ENCODE data around the gene SIAH3.
"Not testable (repeated sequence)": the region's sequence is repeated elsewhere in the genome, so short reads cannot be mapped to it uniquely, and the experiment has no call there.

SIAH3 gene

DNA sequence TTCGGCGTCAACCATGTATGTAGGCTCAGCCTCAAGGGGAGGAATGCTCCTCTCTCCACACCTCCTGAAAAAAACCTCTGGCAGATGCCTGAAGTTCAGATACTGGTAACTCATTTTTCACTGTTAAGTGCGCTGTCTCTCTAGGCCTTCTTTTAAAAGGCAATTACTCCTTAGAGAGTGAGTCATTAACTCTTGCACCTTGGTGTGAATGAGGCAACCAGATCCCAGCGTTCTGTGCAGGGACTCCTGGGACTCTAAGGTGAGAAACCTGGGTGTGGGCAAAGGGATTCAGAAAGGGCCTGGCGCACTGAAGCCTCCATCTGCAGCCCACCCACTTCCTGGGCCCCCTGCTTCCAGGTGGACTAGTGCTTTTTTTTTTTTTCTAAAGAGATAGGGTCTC lies 71.7 kb downstream of the SIAH3 start:
- DNase-seq = no peak

- no peak for DNase-seq
These were observed 72.7 kb downstream of the SIAH3 start for GRCh38 chr13:45778882-45779281.

DNA sequence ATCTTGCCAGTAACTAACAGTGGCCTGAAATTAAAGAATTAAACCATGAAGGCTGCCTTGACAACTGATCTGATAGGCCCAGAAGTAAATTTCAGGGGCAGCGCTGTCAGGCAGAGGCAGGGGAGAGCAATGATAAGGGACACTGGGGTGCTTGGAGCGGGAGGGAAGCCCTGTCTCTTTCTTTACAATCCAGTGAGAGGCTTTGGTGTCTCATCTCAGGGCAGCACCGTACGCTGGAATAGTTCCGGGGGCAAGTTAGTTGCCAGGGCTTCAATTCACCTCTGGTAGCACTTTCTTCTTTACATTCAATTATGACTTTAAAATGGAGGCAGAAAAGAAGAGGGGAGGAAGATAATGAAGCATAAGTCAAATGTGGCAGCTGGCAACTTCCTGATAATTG lies 74.8 kb downstream of the SIAH3 start:
- DNase-seq = no peak

- no peak for DNase-seq
These were observed 76.1 kb downstream of the SIAH3 start for GRCh38 chr13:45775401-45775963.

DNA sequence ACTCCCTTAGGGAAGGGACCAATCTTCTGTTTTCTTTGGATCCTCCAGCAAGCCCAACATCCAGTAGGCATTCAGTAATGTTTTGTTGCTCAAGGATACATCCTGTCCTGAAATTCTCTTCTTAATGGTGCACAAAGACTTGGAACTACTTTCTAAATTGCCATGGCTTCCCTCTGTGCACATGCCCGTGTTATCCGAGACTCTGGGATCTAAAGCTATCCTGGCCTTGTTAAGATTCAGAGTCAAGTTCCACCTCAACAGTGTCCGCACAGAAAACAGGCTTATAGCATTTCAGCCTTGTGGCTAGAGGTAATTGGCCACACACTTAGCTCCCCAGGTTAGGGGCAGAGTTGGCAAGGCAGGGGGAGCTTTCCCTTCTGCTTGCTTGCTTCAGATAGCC lies 77.6 kb downstream of the SIAH3 start:
- DNase-seq = no peak

DNA sequence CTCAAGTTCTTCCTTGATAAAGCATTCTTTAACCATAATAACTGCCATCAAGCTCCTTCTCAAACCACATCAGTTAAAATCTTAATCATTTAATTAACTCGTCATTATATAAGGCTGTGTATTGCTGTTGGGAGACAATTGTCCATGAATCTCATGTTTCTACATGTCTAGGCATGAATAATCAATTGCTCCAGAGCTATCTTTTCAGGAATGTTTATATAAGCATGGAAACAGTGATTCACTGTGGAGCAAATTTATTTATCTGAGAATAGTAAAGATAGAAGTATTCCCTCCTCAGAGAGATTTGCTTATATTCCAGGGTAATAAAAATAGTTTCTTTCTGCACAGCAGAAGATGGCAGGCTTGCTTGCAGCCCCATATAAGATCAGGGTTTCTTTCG lies 78.3 kb downstream of the SIAH3 start:
- no peak for DNase-seq

DNA sequence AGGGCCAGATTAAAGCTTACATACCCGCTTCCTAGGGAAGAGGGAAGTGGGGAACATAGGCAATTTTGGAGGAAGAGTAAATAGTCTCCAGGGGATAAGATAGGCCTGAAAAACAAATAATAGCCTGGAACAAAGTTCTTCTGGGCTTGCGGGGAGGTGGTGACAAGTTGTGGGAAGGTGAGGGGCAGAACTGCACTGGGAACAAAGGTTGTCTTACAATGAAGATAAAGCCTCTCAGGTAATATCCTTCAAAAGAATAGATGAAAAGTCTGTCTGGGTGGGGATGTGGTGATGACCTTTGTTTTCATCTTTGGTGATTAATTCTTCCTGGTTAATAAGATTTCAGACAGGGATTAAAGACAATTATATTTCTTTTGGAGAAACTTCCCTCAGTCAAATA lies 80.7 kb downstream of the SIAH3 start:
- no peak for DNase-seq

GRCh38 chr13:45768656-45769479 lies 82.7 kb downstream of the SIAH3 start:
- peak; percentile 22 for DNase-seq

DNA sequence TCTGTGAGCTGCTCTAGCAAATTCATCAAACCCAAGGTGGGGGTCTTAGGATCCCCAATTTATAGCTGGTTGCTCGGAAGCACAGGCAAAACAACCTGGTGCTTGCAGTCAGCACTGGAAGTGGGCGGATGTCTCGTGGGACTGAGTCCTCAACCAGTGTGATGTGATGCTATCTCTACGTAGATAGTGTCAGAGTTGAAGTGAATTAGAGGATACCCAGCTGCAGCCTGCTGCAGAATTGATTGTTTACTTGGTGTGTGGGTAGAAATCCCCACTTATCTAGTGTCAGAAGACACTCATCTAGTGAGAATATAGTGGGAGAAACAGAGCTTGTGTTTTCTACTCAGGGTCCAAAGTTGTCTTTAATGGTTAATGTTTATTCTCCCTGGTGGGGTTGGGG lies 86.1 kb downstream of the SIAH3 start:
- DNase-seq = no peak

- DNase-seq = no peak
These were observed 88.1 kb downstream of the SIAH3 start for GRCh38 chr13:45763419-45763818.

DNA sequence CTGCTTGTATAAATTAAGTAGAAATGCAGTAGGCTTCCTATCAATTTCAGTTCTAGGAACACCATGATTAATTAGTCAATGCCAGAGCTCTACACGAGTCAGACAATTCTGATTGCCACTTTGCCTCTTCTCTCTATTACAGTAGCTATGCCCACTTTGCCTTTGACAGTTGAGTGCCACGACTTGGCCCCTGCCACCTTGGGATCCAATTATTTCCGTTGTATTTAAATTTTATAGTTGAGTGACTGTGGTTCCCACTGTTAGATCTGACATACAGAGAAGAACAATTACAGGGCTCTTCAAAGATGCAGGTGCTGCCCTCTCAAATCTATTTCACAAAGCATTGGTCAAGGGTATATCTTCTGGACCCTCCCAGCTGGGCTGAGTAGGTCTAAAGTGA lies 94.0 kb downstream of the SIAH3 start:
- DNase-seq = not testable (repeated sequence)

DNA sequence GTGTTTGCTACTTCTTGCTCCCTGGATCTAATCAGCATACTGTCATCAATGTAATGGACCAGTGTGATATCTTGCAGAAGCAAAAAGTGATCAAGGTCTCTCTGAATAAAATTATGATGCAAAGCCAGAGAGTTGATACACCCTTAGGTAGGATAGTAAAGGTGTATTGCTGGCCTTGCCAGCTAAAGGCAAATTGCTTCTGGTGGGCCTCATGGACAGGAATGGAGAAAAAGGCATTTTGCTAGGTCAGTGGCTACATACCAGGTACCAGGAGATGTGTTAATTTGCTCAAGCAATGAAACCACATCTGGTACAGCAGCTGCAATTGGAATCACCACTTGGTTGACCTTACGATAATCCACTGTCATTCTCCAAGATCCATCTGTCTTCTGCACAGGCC lies 95.1 kb downstream of the SIAH3 start:
- not testable (repeated sequence) for DNase-seq

DNA sequence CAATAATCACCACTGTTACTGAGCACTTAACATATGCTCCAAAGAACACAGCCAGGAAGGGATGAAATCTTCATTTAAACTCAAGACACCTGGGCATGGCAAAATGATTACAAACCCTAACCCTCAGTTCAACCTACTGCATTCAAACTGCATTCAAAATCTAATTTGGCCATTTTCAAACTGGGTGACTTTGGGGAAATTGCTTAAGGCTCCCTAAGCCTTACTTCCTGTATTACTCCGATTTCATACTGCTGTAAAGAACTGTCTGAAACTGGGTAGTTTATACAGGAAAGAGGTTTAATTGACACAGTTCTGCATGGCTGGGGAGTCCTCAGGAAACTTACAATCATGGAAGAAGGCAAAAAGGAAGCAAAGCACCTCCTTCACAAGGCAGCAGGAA lies 99.0 kb downstream of the SIAH3 start:
- DNase-seq = no peak

- DNase-seq = no peak
These were observed 99.7 kb downstream of the SIAH3 start for GRCh38 chr13:45751885-45752284.

- no peak for DNase-seq
These were observed 101.0 kb downstream of the SIAH3 start for GRCh38 chr13:45750566-45750965.

DNA sequence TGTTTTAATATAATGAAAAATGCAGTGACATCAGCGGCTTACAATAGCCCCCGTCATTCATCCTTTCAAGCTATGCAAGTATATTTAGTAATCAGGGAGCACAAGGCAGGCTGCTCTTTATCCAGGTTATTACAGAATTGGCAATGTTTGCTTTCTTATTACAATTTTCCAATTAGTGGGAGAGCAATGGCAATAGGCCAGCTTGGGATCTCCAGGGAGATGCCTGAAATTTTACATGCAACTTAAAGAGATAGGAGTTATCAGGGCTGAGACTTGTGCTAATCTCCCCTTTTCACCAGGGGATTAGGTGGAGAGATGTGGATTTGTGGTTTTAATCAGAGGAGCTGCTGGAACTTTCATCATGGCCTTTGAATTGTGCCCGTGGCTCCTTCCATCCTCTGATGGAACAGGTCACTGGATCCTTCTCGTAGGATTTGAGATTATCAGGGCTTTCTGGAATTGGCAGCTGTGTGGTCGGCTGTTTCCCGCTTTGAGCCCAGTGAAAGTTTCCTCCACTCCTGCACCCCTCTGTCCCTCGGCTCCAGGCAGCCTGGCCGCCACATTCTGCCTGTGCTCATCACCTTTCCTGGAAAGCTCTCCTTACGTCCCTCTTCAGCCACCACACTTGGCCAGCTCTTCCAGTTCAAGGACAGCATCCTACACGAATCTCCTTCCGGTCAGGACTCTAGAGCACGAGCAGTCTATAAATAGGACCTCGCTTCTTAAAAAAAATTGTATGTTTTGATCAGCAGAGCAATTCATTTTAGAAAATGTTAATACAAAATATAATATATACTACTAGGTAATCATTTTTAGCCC lies 102.4 kb downstream of the SIAH3 start:
- DNase-seq = no peak

DNA sequence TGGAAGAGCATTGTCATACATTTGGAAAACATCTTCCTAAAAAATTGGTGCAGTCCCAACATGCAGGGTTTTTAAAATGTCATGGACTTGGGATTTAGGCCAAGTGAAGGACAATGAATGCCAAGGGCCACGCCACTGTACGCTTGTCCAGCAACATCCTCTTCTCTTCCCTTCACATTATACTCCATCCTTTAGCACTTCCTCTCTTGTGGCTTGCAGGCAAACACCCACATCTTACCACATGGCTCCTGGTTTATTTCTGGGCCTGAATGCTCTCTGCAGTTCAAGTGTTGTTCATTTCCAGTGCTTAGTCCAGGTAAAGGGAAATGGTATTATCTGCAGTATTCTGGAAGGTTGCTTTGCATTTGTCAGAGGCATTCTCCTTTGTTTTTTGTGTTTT lies 104.5 kb downstream of the SIAH3 start:
- DNase-seq = no peak

DNA sequence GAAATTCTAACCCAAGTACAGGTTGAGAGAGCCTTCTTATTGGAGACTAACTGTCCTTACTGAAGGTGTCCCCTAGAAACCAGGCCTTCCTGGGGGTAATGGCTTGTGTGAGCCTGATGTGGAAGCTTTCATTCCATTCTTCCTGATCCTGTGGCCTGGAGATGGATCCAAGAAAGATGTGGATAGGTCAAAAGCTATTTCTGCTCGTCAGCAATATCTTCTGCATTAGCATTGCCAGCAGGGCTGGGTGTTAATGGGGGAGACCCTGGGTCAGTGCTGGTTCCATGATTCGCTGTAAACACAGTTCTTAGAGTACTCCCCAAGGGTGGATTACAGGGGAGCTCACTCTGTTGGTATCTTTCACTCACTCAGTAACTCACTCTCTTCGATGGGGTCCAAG lies 106.6 kb downstream of the SIAH3 start:
- DNase-seq = no peak

GRCh38 chr13:45742985-45743384 lies 108.6 kb downstream of the SIAH3 start:
- no peak for DNase-seq

GRCh38 chr13:45737571-45738017 lies 114.0 kb downstream of the SIAH3 start:
- no peak for DNase-seq

DNA sequence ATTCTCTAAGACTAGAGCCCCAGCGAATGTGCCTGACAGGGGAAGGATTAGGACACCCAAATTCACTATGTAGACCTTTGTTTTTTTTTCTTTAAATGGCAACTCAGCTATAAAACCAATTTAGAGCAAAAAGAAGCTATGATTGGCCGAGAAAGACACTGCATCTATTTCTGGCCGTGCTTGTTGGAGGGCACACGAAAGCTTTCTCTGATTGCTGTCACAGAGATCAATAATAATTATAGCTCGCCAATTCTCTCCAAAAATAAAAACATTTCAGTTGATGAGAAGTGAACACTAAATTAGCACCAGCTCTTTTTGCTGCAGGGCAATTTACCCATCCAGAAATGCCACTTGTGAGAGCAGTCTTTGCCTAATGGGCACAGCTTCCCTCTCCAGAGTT lies 118.2 kb downstream of the SIAH3 start:
- DNase-seq = no peak

- no peak for DNase-seq
These were observed 118.6 kb downstream of the SIAH3 start for GRCh38 chr13:45732916-45733315.

- DNase-seq = no peak
These were observed 120.1 kb downstream of the SIAH3 start for GRCh38 chr13:45731455-45731854.

- DNase-seq = no peak
These were observed 122.8 kb downstream of the SIAH3 start for GRCh38 chr13:45728759-45729158.
